GM18505 (cell line): Measurements from ENCODE around the gene NTRK3.

Experiments
- ATAC-seq: cut with Tn5 transposase; IDR thresholded peaks from one replicate; pipeline ENCODE4 v1.9.1; 2021; ENCODE audit not compliant: unreplicated experiment
- POLR2A ChIP-seq: IDR thresholded peaks from 4 replicates; pipeline ENCODE4 v1.6.1; 2011; ENCODE audit warnings: borderline replicate concordance; ENCODE audit not compliant: insufficient read depth, insufficient read length; ENCODE audit errors: extremely low read depth

NTRK3 gene

DNA sequence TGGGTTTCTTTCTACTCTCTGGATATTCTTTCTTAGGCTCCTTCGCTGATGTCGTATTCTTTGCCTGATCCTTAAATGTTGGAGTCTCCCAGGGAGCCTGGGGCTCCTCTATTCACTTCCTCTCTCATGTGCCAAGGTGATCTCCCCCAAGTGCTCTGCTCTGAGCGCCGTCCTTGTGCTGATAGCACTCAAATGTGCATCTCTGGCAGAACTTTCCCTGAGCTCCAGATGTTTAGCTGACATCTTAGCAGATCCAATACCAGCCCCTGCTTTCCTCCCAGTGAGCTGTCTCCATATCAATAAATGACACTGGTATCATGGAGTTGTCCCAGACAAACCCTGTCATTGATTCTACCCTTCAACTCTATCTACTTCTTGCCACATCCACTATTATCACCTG is 62.4 kb downstream of the NTRK3 start:
- no peak for ATAC-seq

DNA sequence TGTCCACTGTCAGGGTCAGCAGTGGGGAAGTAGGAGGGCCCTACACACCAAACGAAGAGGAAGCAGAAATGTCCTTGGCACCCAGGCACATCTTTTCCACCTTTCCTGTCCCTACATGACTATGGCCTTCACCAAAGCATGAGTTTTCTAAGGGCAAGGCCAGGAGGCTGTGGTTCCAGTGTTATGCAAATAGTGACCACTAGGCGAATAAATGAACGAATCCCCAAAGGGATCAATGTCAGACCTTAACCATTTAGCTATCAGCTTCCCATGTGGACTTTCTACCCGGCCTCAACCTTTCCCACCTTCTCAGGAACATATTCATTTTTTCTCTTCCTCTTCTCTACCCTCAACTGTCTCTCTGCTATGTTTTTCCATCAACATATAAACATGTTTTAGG is 63.1 kb downstream of the NTRK3 start:
- no peak for TF ChIP-seq POLR2A
- no peak for ATAC-seq

More for the DNA sequence above, 62.4 kb downstream of the NTRK3 start:
- no peak for TF ChIP-seq POLR2A

DNA sequence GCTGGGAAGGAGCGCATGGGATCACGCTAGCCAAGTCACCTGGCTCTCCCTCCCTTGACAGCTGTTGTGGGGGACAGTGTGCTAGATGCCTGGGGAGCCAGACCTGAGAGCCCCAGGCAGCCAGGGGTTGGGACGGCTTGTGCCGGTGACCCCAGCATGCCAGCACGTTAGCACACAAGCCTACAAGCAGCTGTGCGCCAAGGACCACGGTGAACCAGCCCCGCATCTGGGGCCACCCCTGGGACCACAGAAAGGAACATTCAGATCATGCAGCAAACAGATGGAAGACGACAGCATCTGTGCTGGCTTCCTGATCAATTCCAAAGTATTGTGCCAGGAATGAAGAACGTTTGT is 64.8 kb downstream of the NTRK3 start:
- no peak for TF ChIP-seq POLR2A
- no peak for ATAC-seq

DNA sequence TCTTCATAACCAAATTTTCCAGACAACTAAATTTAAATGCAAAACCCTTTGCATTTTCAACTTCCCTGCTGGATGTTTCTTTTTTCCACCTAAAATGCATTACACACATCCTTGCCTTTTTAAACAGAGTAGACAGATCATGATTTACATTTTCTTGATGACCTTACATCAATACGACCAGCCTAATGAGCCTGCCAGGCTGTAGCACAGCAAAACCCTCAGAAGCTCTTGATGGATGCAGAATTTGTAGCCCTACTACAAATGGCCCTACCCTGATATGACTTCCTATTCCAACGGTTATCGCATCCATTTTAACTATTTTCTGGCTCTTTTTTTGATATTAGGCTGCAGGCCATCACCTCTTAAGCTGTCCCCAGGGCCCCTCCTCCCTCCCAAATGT is 66.3 kb downstream of the NTRK3 start:
- no peak for ATAC-seq
- no peak for TF ChIP-seq POLR2A

DNA sequence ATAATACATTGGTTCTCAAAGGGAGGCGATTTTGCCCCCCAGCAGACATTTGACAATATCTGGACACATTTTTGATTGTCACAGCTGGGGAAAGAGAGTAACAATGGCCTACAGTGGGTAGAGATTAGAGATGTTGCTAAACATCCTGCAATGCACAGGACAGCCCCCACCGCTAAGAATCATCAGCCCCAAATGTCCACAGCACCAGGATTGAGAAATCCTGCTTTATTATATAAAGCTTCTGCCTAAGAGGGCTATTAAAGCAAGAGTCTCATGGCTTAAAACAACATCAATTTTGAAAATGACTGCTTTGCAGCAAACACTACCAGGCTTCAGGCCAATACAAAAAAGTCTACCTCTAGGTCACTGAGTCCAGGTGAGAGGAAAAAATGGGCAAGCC is 68.2 kb downstream of the NTRK3 start:
- ATAC-seq: no peak
- TF ChIP-seq POLR2A: no peak

DNA sequence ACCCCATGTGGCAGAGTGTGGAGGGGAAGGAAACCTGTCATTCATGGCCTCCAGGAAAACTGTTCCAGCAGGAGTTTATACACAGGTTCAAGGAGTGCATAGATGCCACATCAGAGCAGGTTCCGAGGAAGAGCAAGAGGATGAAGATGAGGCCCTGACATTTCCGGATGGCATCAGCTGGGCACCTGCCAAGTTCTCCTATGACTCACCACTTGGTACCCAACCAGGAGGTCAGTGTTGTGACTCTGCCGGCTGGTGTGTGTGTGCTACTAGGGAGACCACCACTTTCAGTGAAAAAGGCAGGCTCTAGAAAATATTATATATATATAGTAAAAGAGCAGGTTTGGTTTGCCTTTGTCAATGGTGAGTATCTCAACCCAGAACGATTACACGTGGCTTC is 69.3 kb downstream of the NTRK3 start:
- TF ChIP-seq POLR2A: no peak
- no peak for ATAC-seq

DNA sequence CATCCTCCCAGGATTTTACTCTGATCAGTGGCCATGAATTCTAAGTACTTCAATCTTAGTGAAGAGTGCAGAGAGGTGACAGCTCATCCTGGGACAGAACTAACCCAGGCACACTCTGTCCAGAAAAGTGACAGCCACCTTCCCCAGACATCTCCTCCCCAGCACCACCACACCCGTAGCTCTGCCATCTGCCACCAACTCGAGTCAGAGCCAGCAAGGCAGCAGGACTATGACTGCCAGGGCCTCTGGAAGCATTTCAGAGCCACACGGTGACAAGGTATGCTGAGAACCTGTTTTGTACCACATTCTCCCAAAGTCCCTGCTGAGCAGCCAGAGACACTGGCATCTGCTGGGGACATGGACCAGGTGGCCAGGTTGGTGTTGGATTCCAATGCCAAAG is 71.0 kb downstream of the NTRK3 start:
- no peak for TF ChIP-seq POLR2A
- ATAC-seq: no peak

DNA sequence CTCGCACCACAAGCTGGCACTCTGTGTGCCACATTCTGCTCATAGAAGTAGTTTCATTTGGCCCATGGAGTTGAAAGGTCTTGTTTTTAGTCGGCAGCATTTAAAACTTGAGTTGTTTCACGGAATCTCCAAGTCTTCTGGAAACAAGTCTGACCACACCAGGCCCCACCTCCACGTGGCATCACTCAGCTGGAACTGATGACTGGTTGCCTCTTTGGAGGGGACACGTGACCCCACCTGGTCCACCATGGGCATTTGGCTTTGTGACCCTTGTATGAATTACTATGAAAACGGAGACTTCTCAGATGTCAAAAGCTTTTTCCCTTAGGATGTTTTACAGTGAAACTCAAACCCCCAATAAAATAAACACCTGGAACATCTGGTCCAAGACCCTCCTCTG is 74.9 kb downstream of the NTRK3 start:
- no peak for ATAC-seq
- TF ChIP-seq POLR2A: no peak

DNA sequence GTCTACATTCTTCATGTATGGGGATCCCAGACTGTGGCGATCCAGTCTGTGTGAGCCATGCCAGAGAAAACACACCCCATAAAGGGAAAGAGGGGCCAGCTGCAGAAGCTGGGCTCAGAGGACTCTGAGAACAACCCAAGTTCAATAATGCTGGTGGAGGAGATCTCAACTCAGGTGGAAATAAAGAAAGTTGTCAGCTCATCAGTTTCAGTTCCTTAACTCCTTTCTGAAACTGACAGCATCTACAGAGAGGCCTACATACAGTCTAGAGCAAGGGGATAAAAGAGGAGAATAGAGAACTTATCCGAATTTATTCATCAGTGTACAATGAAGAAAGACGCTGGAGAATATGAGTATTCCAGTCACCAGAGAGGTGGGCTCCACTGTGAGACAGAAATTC is 77.0 kb downstream of the NTRK3 start:
- ATAC-seq: no peak
- no peak for TF ChIP-seq POLR2A

DNA sequence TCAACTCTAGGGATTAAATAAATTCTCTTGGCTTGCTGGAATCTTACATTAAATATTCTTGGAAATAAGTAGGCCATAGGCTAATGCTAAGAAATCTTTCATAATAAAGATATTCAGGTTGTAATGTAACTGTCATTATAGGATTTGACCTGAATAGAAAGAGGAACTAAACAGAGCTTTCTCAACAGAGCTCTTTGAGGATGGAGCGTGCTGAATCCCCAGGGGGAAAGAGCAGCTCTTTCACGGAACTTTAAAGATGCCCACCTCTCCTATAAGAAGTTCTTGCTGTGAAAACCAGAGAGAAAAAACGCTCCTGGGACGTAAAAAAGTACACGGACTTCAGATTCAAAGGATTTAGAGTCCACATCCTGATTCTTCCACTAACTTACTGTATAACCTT is 77.9 kb downstream of the NTRK3 start:
- ATAC-seq: no peak
- no peak for TF ChIP-seq POLR2A

DNA sequence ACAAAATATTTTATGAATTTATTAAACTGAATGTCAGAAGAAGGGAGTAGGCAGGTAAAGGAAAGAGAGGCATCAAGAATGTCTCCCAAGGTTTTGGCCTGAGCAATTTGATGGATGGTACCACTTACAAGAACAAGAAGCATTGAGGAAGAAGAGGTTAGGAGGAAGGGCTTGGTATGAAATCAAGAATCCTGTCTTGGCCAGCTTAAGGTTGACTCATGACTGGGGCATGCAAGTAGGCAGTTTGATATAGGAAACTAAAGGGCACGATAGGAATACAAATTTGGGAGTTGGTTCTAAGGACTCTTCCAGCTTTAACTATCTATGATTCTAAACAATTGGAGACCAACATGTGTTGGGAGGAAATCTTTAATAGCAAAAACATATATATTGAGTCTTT is 79.1 kb downstream of the NTRK3 start:
- no peak for TF ChIP-seq POLR2A
- ATAC-seq: no peak

DNA sequence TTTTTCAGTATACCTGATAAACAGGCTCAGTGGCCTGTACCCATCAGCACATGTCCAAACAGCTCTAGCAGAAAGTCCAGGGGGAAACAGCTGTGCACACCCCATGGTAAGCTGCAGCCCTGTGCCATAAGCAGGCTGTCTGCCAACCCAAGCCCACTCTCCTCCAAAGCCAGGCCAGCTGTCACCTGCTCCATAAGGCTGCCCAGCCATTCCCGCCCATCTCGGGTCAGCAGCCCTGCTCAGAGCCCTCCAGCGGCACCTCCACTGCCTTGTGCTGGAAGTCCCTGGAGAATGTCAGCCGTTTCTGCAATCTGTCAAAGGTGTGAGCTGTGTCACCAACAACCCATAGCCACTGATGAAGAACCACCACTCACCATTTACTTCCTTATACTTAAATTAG is 82.0 kb downstream of the NTRK3 start:
- no peak for ATAC-seq
- no peak for TF ChIP-seq POLR2A

DNA sequence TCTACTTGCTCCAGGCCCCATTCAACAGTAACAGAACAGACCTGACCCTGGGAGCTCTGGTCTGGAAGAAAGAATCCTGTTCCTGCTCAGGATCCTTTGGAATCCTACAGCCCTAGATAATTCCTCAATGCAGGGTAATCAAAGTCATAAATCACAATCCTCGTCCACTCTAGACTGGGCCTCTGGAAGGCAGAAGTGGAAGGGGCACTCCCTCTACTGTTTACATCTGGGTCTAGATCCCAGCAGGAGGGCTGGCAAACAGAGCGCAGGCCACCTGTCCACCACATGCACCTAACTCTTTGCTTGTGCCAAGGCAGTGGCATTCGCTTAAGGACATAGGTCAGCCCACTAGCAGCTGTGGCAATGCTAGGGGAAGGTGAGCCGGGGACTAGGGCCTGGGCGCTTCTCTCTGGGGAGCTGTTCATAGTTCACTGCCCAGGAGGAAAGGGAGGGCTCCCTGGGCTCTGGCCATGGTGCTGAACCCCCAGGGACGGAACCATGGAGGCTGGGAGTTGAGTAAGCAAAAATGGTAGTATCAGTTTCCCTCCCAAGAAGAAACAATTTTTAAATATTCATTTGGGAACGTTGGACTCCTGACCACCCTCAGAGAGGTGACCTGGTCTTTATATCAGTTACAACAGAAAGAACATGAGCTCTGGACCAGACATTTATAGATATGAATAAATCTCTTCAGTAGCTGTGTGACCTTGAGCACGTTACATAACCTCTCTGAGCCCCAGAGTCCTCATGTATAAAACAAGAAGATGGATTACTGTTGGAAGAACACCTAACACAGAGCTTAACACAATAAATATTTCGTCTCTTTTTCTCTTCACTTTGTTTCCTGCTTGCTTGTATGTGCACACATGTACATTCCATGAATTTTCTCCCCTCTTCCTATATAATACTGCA is 90.2 kb downstream of the NTRK3 start:
- TF ChIP-seq POLR2A: no peak
- no peak for ATAC-seq

DNA sequence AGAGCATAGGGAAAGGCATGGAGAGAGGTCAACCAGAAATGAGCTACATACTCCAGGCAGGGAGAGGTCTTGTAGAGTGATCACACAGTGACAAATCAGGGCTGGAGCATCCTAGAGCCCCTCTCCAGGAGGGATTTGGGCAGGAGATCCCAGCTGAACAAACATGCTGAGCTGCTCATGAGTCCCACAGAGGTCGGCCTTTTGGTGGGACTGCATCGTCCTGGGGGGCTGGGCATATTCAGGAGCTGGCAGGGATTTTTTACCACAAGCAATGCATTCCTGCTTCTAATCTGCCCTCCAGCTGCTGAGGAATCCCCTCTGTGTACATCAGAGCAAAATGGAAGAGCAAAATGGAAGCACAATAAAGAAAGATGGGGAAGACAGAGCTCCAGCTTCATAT is 94.9 kb downstream of the NTRK3 start:
- no peak for TF ChIP-seq POLR2A

More for the DNA sequence above, 94.9 kb downstream of the NTRK3 start:
- no peak for ATAC-seq
